RKO (cell line): ENCODE measurements around the gene IPO13.

Experiments
- DNase-seq: peaks from one replicate; pipeline ENCODE4 v3.0.0-alpha.2; 2016; ENCODE audit warnings: low spot score

The IPO13 gene, protein sequence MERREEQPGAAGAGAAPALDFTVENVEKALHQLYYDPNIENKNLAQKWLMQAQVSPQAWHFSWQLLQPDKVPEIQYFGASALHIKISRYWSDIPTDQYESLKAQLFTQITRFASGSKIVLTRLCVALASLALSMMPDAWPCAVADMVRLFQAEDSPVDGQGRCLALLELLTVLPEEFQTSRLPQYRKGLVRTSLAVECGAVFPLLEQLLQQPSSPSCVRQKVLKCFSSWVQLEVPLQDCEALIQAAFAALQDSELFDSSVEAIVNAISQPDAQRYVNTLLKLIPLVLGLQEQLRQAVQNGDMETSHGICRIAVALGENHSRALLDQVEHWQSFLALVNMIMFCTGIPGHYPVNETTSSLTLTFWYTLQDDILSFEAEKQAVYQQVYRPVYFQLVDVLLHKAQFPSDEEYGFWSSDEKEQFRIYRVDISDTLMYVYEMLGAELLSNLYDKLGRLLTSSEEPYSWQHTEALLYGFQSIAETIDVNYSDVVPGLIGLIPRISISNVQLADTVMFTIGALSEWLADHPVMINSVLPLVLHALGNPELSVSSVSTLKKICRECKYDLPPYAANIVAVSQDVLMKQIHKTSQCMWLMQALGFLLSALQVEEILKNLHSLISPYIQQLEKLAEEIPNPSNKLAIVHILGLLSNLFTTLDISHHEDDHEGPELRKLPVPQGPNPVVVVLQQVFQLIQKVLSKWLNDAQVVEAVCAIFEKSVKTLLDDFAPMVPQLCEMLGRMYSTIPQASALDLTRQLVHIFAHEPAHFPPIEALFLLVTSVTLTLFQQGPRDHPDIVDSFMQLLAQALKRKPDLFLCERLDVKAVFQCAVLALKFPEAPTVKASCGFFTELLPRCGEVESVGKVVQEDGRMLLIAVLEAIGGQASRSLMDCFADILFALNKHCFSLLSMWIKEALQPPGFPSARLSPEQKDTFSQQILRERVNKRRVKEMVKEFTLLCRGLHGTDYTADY

GRCh38 chr1:43946236-43947060 lies at the start of gene IPO13:
Gene IPO13 (plus strand): TSS chr1:43946950. CDS start chr1:43947601, 651 bp downstream.
- peak; percentile 96 for DNase-seq

- no peak for DNase-seq
Measured at GRCh38 chr1:43898981-43899380, 47.8 kb upstream of the IPO13 start.

DNA sequence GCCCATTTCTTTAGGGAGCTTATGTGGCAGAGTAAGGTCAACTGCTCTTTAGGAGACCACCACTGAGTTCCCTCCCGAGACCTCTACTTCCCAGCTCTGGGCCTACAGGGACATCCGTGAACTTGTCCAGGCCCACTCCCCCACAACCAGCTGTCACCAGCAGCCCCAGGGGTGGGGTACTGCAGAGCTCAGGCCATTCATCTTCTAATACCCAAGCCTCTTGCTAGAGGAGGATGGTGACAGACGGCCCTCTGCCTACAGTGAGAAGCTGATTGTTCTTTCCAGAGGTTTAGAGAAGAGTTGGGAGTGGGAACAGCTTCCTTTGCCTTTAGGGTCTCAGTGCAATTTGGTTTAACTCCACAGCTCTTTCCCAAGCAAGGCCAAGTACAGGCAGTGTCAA lies 46.4 kb upstream of the IPO13 start:
- DNase-seq, result no peak

- DNase-seq, result no peak
Measured at GRCh38 chr1:43901196-43901961, 45.4 kb upstream of the IPO13 start.

GRCh38 chr1:43902058-43902831 lies 44.5 kb upstream of the IPO13 start:
- DNase-seq, result no peak

DNA sequence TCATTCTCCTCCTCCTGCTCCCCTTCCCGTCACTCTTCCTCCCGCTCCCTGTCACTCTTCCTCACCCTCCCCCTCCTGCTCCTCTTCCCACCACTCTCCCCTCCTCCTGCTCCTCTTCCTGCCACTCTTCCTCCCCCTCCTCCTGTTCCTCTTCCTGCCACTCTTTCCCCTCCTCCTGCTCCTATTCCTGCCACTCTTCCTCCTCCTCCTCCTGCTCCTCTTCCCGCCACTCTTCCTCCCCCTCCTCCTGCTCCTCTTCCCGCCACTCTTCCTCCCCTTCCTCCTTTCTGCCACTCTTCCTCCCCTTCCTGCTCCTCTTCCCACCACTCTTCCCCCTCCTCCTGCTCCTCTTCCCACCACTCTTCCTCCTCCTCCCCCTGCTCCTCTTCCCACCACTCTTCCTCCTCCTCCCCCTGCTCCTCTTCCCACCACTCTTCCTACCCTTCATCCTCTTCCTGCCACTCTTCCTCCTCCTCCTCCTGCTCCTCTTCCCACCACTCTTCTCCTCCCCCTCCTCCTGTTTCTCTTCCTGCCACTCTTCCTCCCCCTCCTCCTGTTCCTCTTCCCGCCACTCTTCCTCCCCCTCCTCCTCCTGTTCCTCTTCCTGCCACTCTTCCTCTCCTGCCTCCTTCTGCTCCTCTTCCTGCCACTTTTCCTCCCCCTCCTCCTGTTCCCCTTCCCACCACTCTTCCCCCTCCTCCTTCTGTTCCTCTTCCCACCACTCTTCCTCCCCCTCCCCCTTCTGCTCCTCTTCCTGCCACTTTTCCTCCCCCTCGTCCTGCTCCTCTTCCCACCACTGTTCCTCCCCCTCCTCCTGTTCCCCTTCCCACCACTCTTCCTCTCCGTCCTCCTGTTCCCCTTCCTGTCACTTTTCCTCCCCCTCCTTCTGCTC lies 41.8 kb upstream of the IPO13 start:
- no peak for DNase-seq

DNA sequence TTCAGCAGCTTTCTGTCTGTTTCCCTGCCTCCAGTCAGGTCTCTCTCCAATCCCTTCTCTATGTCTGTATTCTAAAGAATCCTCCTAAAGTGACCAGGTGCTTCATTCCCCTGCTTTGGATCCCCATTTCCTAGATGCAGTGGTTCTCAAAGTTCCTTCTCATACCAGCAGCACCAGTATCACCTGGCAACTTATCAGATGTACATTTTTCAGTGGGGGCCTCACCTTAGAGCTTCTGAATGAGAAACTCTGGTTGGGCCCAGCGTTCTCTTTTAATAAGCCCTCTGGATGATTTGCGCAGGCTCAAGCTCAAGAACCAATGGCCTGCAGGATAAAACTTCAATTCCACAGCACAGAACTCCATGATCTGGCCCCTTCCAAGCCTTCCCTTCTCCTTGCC lies 38.5 kb upstream of the IPO13 start:
- no peak for DNase-seq

- DNase-seq, result no peak
Measured at GRCh38 chr1:43908858-43909257, 37.9 kb upstream of the IPO13 start.

- DNase-seq, result no peak
Measured at GRCh38 chr1:43910343-43910742, 36.4 kb upstream of the IPO13 start.

- no peak for DNase-seq
Measured at GRCh38 chr1:43912607-43913006, 34.1 kb upstream of the IPO13 start.

DNA sequence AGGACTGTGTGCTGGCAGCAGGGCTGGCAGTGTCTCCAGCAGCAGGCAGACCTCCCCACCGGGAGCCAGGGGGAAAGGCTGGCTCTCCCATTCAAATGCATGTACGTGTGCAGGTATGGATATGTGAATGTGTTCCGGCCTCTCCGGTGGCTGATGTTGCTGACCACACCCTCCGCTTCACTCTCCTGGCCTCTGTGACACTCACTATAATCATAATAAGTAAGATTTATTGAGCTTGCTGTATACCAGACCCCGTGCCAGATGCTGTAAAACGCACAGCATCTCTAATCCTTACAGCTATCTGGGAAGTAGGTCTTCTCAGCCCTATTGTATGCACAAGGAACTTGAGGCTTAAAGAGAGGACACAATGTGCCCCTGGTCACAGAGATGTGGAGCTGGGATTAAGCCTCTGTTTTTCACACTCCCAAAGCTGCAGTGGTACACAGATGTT lies 33.7 kb upstream of the IPO13 start:
- DNase-seq, result no peak

DNA sequence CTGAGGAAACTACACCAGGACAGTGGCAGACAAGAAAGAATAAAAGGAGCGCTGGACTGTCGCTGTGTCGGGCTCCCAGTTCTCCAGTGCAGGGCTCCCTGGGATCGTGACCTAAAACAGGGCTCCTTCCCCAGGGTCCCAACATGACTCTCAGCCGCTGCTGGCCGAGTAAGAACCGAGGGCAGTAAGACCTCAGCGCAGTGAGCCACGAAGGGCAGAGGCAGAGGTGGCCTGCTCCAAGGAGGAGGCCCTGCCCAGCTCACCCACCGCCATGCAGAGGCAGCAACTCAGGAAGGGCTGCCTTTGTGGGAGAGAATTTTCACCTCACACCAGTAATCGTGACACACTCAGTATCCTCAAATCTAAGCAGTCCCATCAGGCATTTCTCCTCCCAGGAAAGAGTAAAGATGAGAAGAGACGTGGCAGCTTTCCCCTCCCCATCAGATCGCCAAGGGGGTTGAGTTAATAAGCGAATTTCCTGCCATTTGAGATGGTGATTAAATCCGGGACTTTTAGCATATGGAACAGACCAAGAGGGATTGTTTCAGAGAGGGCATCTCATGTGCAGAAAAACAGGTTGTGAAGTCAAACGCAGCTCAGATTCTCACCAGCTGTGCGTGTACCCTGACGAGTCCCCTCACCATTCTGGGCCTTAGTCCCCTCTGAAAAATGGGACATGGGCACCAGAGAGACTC lies 32.9 kb upstream of the IPO13 start:
- no peak for DNase-seq

- no peak for DNase-seq
Measured at GRCh38 chr1:43914576-43915525, 31.9 kb upstream of the IPO13 start.

- DNase-seq, result no peak
Measured at GRCh38 chr1:43919906-43920305, 26.8 kb upstream of the IPO13 start.

DNA sequence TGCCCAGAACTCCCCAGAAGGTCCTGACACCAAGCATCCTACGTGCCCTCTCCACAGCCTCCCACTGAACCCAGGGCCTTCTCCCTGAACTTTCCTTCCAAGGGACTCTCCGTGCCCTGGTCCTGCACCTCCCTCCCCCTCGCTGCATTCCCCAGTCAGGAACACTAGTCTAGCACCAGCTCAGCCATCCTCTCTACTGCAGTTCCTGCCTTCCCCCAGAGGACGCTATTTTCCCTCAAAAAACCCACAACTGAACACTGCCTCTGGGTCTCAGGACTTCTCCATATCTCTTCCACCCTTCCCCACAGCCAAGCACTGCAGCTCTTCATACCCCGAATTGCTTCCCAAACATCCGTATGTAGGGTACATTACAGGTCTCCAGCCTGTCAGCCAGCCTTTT lies 25.7 kb upstream of the IPO13 start:
- DNase-seq, result no peak

GRCh38 chr1:43924516-43924915 lies 22.2 kb upstream of the IPO13 start:
- no peak for DNase-seq

DNA sequence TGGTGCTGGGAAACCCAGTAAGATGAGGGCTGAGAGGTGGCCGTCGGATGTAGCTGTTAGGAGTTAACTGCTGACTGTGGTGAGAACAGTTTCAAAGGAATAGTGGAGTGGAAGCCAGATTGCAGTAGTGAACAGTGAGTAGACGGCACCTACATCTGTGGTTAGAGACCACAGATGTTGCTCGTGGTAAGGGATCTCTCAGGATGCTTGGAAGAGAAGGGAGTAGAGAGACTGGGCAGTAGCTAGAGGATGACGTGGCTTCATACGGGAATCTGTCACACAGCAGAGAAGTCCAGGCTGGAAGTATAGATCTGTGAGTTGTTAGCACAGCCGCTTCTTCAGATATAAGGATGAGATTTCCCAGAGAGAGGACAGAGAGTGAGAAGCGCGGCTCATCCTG lies 20.9 kb upstream of the IPO13 start:
- DNase-seq, result no peak
